ENCODE measurements around the gene FAM237B. TPM values are rescaled to one million over a fixed set of nuclear protein-coding genes. Genes with fewer than 3 reads are reported as not detected.

The FAM237B gene
- total RNA-seq, 1 donor from 2014 or later, result not detected

- TF ChIP-seq CTCF (IDR thresholded peaks at IDR 0.05; ENCODE audit: unreplicated experiment), result no peak
- Mint-ChIP-seq H3K27me3 (peaks cover 20% of the 10 kb centered on the region), H3K4me1 (ENCODE audit: low read depth) (no peaks in the 10 kb centered on the region), H3K9me3 (ENCODE audit: low read depth) (no peaks in the 10 kb centered on the region), H3K36me3 (ENCODE audit: insufficient read depth) (no peaks in the 10 kb centered on the region), H3K27ac (no peak overlapping the region), H3K4me3 (ENCODE audit: low read depth) (no peak overlapping the region)
- DNase-seq (ENCODE audit: low spot score, unreplicated experiment), result no peak
Measured at GRCh38 chr7:90313907-90314306, 7.2 kb downstream of the FAM237B start.

- H3K27ac Mint-ChIP-seq, result no peak overlapping the region
- H3K36me3 Mint-ChIP-seq (ENCODE audit: insufficient read depth), result no peaks in the 10 kb centered on the region
- no peak overlapping the region for H3K4me3 Mint-ChIP-seq (ENCODE audit: low read depth)
- no peaks in the 10 kb centered on the region for H3K9me3 Mint-ChIP-seq (ENCODE audit: low read depth)
- H3K4me1 Mint-ChIP-seq (ENCODE audit: low read depth), result no peaks in the 10 kb centered on the region
- DNase-seq (ENCODE audit: low spot score, unreplicated experiment), result no peak
- no peak for TF ChIP-seq CTCF (IDR thresholded peaks at IDR 0.05; ENCODE audit: unreplicated experiment)
- H3K27me3 Mint-ChIP-seq, result peaks cover 13% of the 10 kb centered on the region
Measured at GRCh38 chr7:90312745-90313144, 8.4 kb downstream of the FAM237B start.

DNA sequence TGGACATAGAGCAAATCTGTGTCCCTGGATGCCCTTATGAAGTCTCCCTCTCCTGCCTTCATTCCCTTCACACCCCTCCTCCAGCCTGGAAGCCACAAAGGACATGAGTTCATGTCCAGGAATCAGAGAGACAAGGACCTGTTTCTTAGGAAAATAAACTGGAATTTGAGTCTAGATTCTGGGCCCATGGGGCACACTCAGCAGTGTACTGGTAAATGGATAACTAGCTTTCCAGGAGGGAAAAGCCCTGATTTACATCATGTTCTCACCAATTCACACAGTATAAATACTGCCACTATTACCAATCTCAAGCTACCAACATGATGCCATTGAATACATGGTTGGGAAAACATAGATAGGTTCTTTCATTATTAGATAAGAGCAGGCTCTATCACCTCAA is 9.9 kb downstream of the FAM237B start:
- Mint-ChIP-seq H3K9me3 (ENCODE audit: low read depth) (no peaks in the 10 kb centered on the region), H3K27ac (no peak overlapping the region), H3K36me3 (ENCODE audit: insufficient read depth) (no peaks in the 10 kb centered on the region), H3K4me3 (ENCODE audit: low read depth) (no peak overlapping the region), H3K4me1 (ENCODE audit: low read depth) (no peaks in the 10 kb centered on the region), H3K27me3 (no peaks in the 10 kb centered on the region)
- TF ChIP-seq CTCF (IDR thresholded peaks at IDR 0.05; ENCODE audit: unreplicated experiment), result no peak
- DNase-seq (ENCODE audit: low spot score, unreplicated experiment), result no peak

GRCh38 chr7:90309872-90310271 is 11.2 kb downstream of the FAM237B start:
- no peak overlapping the region for H3K27ac Mint-ChIP-seq
- no peak for DNase-seq (ENCODE audit: low spot score, unreplicated experiment)
- TF ChIP-seq CTCF (IDR thresholded peaks at IDR 0.05; ENCODE audit: unreplicated experiment), result no peak
- no peaks in the 10 kb centered on the region for H3K36me3 Mint-ChIP-seq (ENCODE audit: insufficient read depth)
- H3K9me3 Mint-ChIP-seq (ENCODE audit: low read depth), result no peaks in the 10 kb centered on the region
- no peak overlapping the region for H3K4me3 Mint-ChIP-seq (ENCODE audit: low read depth)
- H3K4me1 Mint-ChIP-seq (ENCODE audit: low read depth), result no peaks in the 10 kb centered on the region
- H3K27me3 Mint-ChIP-seq, result no peaks in the 10 kb centered on the region

DNA sequence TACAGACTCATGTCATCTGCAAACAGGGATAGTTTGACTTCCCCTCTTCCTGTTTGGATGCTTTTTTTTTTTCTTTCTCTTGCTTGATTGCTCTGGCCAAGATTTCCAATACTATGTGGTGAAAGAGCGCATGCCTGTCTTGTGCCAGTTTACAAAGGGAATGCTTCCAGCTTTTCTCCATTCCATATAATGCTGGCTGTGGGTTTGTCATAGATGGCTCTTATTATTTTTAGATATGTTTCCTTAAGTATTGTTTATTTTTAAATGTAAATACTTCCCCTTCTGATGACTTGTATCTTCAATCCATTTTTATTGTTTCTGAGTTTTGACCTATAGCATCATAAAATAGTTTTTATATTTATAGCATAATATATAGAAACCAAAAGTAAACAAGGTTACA is 17.9 kb downstream of the FAM237B start:
- no peaks in the 10 kb centered on the region for H3K9me3 Mint-ChIP-seq (ENCODE audit: low read depth)
- H3K4me1 Mint-ChIP-seq (ENCODE audit: low read depth), result no peaks in the 10 kb centered on the region
- DNase-seq (ENCODE audit: low spot score, unreplicated experiment), result no peak
- TF ChIP-seq CTCF (IDR thresholded peaks at IDR 0.05; ENCODE audit: unreplicated experiment), result no peak
- H3K27me3 Mint-ChIP-seq, result no peaks in the 10 kb centered on the region
- H3K36me3 Mint-ChIP-seq (ENCODE audit: insufficient read depth), result no peaks in the 10 kb centered on the region
- H3K4me3 Mint-ChIP-seq (ENCODE audit: low read depth), result no peak overlapping the region
- H3K27ac Mint-ChIP-seq, result no peak overlapping the region

Data from progenitor cell of endocrine pancreas (in vitro differentiated cells).